B cell (primary cell): ENCODE data around the gene SIPA1. TPM values are rescaled to one million over a fixed set of nuclear protein-coding genes. Genes with fewer than 3 reads are reported as not detected.

Source experiments
- ATAC-seq: fragments of 200-7000 bp; cut with Tn5 transposase; one replicate; pipeline ENCODE4 v1.10.0; 2021; ENCODE audit warnings: low read depth, mild to moderate bottlenecking, moderate number of reproducible peaks, moderate library complexity
- CTCF ChIA-PET: fragments of 350-600 bp; sonication (Branson Sonifier 250); formaldehyde crosslinking; loops from one replicate; lab custom pipeline; 2021; ENCODE audit warnings: antibody characterized with exemption, inconsistent platforms; lab: Charles Lee
- POLR2A ChIA-PET: fragments of 350-600 bp; sonication (Branson Sonifier 250); formaldehyde crosslinking; loops from one replicate; lab custom pipeline; 2021; ENCODE audit warnings: antibody characterized with exemption; lab: Charles Lee
- DNase-seq: peaks from one replicate; pipeline ENCODE4 v3.0.0; 2013
- H2AFZ ChIP-seq: 2 replicates; pipeline ENCODE4 v1.6.1; 2012; ENCODE audit warnings: mild to moderate bottlenecking, low read depth, low read length; ENCODE audit not compliant: insufficient read depth, poor library complexity, severe bottlenecking
- H3K27ac ChIP-seq, 2 donors: 1 replicate in 1 of 2; 2 replicates in 1 of 2; pipeline ENCODE4 v1.5.1; 2012 to 2013; ENCODE audit warnings: low read length in 2 of 2, mild to moderate bottlenecking in 2 of 2, moderate library complexity in 1 of 2
- H3K27me3 ChIP-seq, 4 experiments: fragments of 200-600 bp in 1 of 4; sonication (generic) in 1 of 4; replicated peaks in 1 of 4; 1 replicate in 2 of 4; 2 replicates in 2 of 4; pipeline versions ENCODE4 v1.6.1 to v1.7.0; 2013 to 2016; ENCODE audit warnings: low read length in 3 of 4, mild to moderate bottlenecking in 2 of 4, mixed read lengths in 1 of 4, moderate library complexity in 1 of 4; ENCODE audit not compliant: insufficient read depth in 4 of 4, control insufficient read depth in 3 of 4; ENCODE audit errors: control extremely low read depth in 1 of 4
- H3K36me3 ChIP-seq, 2 experiments: replicated peaks in 1 of 2; 1 replicate in 1 of 2; 2 replicates in 1 of 2; pipeline versions ENCODE4 v1.6.1 to v1.7.1; 2013; ENCODE audit warnings: low read length in 1 of 2; ENCODE audit not compliant: insufficient read depth in 2 of 2, control insufficient read depth in 1 of 2; ENCODE audit errors: control extremely low read depth in 1 of 2, extremely low read depth in 1 of 2
- H3K4me1 ChIP-seq, 2 donors: fragments of 200-600 bp in 1 of 2; sonication (generic) in 1 of 2; 1 replicate in 1 of 2; 2 replicates in 1 of 2; pipeline versions ENCODE4 v1.5.1 to v1.6.1; 2013 to 2017; ENCODE audit warnings: low read length in 2 of 2; ENCODE audit not compliant: control insufficient read depth in 2 of 2, insufficient read depth in 2 of 2
- H3K4me2 ChIP-seq: replicated peaks from 2 replicates; pipeline ENCODE3; 2012; ENCODE audit warnings: mild to moderate bottlenecking, low read depth, low read length; ENCODE audit not compliant: poor library complexity, severe bottlenecking
- H3K4me3 ChIP-seq, 5 experiments: fragments of 200-600 bp in 1 of 5; sonication (generic) in 1 of 5; 1 replicate in 3 of 5; 2 replicates in 2 of 5; pipeline versions ENCODE4 v1.5.1 to v1.7.0; 2011 to 2016; ENCODE audit warnings: low read length in 4 of 5, mild to moderate bottlenecking in 4 of 5, low read depth in 2 of 5, control low read depth in 1 of 5, moderate library complexity in 1 of 5; ENCODE audit not compliant: insufficient read depth in 1 of 5; ENCODE audit errors: control extremely low read depth in 1 of 5, extremely low read depth in 1 of 5
- H3K79me2 ChIP-seq: fragments of 200-600 bp; sonication (generic); one replicate; pipeline ENCODE4 v1.6.0; 2016; ENCODE audit warnings: low read length; ENCODE audit not compliant: control insufficient read depth, insufficient read depth
- H3K9ac ChIP-seq: fragments of 200-600 bp; sonication (generic); 2 replicates; pipeline ENCODE4 v1.6.1; 2017; ENCODE audit warnings: mild to moderate bottlenecking, low read length, moderate library complexity
- H3K9me3 ChIP-seq, 3 donors: one replicate each; pipeline versions ENCODE4 v1.6.1 to v1.7.1; 2013; ENCODE audit warnings: low read length in 2 of 3; ENCODE audit not compliant: control insufficient read depth in 2 of 3, insufficient read depth in 1 of 3; ENCODE audit errors: control extremely low read depth in 1 of 3
- H4K20me1 ChIP-seq: 2 replicates; pipeline ENCODE4 v1.6.0; 2012; ENCODE audit warnings: mild to moderate bottlenecking, low read length; ENCODE audit not compliant: insufficient read depth, control insufficient read depth, poor library complexity, severe bottlenecking
- H3K27ac Mint-ChIP-seq: one replicate; pipeline ENCODE4 v1.8.0; 2021; ENCODE audit warnings: mixed read lengths
- H3K27me3 Mint-ChIP-seq: one replicate; pipeline ENCODE4 v1.8.0; 2021; ENCODE audit warnings: mixed read lengths
- H3K4me1 Mint-ChIP-seq: one replicate; pipeline ENCODE4 v1.8.0; 2021; ENCODE audit warnings: mixed read lengths
- H3K4me3 Mint-ChIP-seq: one replicate; pipeline ENCODE4 v1.8.0; 2021; ENCODE audit warnings: mixed read lengths
- H3K9me3 Mint-ChIP-seq: one replicate; pipeline ENCODE4 v1.8.0; 2022; ENCODE audit warnings: mixed read lengths; ENCODE audit not compliant: insufficient read depth
- CTCF ChIP-seq: fragments of 200-600 bp; IDR thresholded peaks from one replicate; pipeline ENCODE4 v1.8.0; 2022; ENCODE audit warnings: antibody characterized with exemption, mild to moderate bottlenecking
- EZH2 ChIP-seq: IDR thresholded peaks from 2 replicates; pipeline ENCODE4 v1.6.1; 2012; ENCODE audit warnings: borderline replicate concordance, low read depth, mild to moderate bottlenecking, moderate library complexity, low read length; ENCODE audit not compliant: insufficient read depth, poor library complexity, severe bottlenecking
- WGBS: methylation state at CpG from one replicate; pipeline ENCODE4 v1.1.5; 2013; ENCODE audit warnings: missing lambda C conversion rate; ENCODE audit not compliant: insufficient coverage; 5-methylcytosine and 5-hydroxymethylcytosine counted together
- intact Hi-C: fragments of 100-400 bp; cut with micrococcal nuclease; formaldehyde crosslinking; loops from one replicate; pipeline ENCODE4 v1.10.0; 2022
- polyA plus RNA-seq: library from polyadenylated mRNA; depleted of rRNA; stranded (reverse); fragments of >200 nt; gene quantifications from 2 replicates; pipeline ENCODE4 v1.2.3, GENCODE V29; 2012
- total RNA-seq, 2 donors: library from RNA; stranded (reverse); fragments of 120-200 nt in 1 of 2; gene quantifications; 1 replicate in 1 of 2; 2 replicates in 1 of 2; pipeline versions ENCODE4 v1.2.3 to v1.2.4, GENCODE V29; 2013 to 2022

SIPA1 gene
- total and polyA plus RNA-seq, 2 donors (not counting 1 experiment from before 2014, with no cell fraction given), result 314 to 448 TPM

DNA sequence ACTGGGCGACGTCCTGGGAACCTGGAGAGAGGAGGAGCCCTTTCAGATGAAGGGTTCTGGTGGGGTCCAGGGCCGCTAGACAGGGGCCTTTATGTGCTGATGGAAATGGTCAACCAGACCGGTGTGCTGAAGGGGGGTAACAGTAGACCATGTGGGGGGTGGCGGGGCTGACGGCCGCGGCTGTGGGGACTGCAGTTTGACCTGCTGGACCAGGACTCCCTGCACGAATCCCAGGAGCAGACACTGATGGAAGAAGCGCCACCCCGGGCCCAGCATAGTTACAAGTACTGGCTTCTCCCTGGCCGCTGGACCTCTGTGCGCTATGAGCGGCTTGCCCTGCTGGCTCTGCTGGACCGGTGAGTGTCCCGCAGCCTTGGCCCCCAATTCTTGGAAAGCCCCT is 15.9 kb upstream of the SIPA1 start:
- POLR2A ChIA-PET, result interaction anchor here (0.6 kb wide), 2 partner anchors 195 to 629 kb away, joined by 4 to 5 read pairs; no protein-coding TSS in a partner anchor

More for the DNA sequence above, 15.9 kb upstream of the SIPA1 start:
- no peaks in the 10 kb centered on the region for H3K9me3 ChIP-seq
- intact Hi-C loops, result no loop called here
- H3K9ac ChIP-seq, result no peak overlapping the region
- Mint-ChIP-seq H3K27ac (no peak overlapping the region), H3K27me3 (no peaks in the 10 kb centered on the region), H3K4me3 (no peak overlapping the region), H3K4me1 (peaks cover 21% of the 10 kb centered on the region), H3K9me3 (no peaks in the 10 kb centered on the region)
- H4K20me1 ChIP-seq, result peaks cover 51% of the 10 kb centered on the region
- H3K4me3 ChIP-seq, result no peak overlapping the region
- ATAC-seq (no peak), DNase-seq (no peak)
- TF ChIP-seq EZH2 (no peak), CTCF (no peak)
- peaks cover 7 to 16% of the 10 kb centered on the region in 2 donors for H3K4me1 ChIP-seq
- H3K36me3 ChIP-seq, result peaks cover 0 to 85% of the 10 kb centered on the region in 2 experiments
- H3K4me2 ChIP-seq, result no peak overlapping the region
- H3K79me2 ChIP-seq, result peaks cover 76% of the 10 kb centered on the region
- WGBS, result 96% methylated on average over 16 of the region's 16 CpGs
- CTCF ChIA-PET, result interaction anchor here (0.8 to 6.4 kb wide), 3 partner anchors 31 to 195 kb away, joined by 3 to 41 read pairs (median 3); no protein-coding TSS in a partner anchor
- no peaks in the 10 kb centered on the region for H3K27me3 ChIP-seq
- no peak overlapping the region for H3K27ac ChIP-seq
- H2AFZ ChIP-seq, result no peak overlapping the region
